Osteocyte (in vitro differentiated cells): ENCODE measurements around the gene CACNG1. TPM values are rescaled to one million over a fixed set of nuclear protein-coding genes. Genes with fewer than 3 reads are reported as not detected.

ENCODE experiments used
- DNase-seq: peaks from one replicate; pipeline ENCODE4 v3.0.0; 2021; ENCODE audit warnings: mixed read lengths; ENCODE audit not compliant: unreplicated experiment; ENCODE audit errors: extremely low spot score
- H3K27ac Mint-ChIP-seq: one replicate; pipeline ENCODE4 v1.8.0; 2021; ENCODE audit warnings: mild to moderate bottlenecking, mixed read lengths; ENCODE audit not compliant: unreplicated experiment
- H3K27me3 Mint-ChIP-seq: one replicate; pipeline ENCODE4 v1.8.0; 2021; ENCODE audit warnings: mixed read lengths; ENCODE audit not compliant: unreplicated experiment
- H3K36me3 Mint-ChIP-seq: one replicate; pipeline ENCODE4 v1.8.0; 2021; ENCODE audit warnings: mixed read lengths; ENCODE audit not compliant: unreplicated experiment
- H3K4me1 Mint-ChIP-seq: one replicate; pipeline ENCODE4 v1.8.0; 2021; ENCODE audit warnings: mixed read lengths; ENCODE audit not compliant: unreplicated experiment
- H3K4me3 Mint-ChIP-seq: one replicate; pipeline ENCODE4 v1.8.0; 2021; ENCODE audit warnings: mild to moderate bottlenecking, moderate library complexity, mixed read lengths; ENCODE audit not compliant: unreplicated experiment
- H3K9me3 Mint-ChIP-seq: one replicate; pipeline ENCODE4 v1.8.0; 2021; ENCODE audit warnings: mixed read lengths; ENCODE audit not compliant: unreplicated experiment
- total RNA-seq: library from RNA; stranded (reverse); gene quantifications from 2 replicates; pipeline ENCODE4 v1.2.1, GENCODE V29; 2021
- TF ChIP-seq, protein P1 (sequence below): fragments of 200-600 bp; sonication (generic); IDR thresholded peaks from 2 replicates; pipeline ENCODE4 v1.5.0; 2021; ENCODE audit warnings: antibody characterized with exemption, mild to moderate bottlenecking, moderate library complexity

The CACNG1 gene
- total RNA-seq, 1 donor from 2014 or later: not detected

DNA sequence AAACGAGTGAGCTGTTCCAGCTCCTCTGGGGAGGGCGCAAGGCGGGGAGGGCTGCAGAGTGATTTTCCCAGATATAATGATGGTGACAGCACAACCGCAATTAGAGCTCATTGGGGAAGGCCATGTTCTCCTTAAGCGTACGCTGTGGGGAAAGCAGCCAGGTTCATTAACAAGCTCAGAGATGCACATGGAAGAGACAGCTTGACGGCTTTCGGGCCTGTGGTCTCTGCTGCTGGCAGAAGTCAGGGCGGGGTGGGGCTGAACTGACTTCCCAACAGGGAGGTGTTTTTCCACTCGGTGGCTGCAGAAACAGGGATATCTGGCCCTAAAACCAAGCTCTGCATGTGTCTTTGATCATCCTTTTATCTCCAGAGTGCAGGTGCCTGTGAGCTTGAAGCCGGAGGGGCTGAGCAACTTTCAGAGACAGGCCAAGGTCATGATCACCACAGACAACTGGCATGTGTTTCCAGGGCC is 24.0 kb upstream of the CACNG1 start:
- Mint-ChIP-seq H3K4me1 (peaks cover 7% of the 10 kb centered on the region), H3K9me3 (no peaks in the 10 kb centered on the region), H3K36me3 (no peaks in the 10 kb centered on the region), H3K27ac (no peak overlapping the region), H3K27me3 (no peaks in the 10 kb centered on the region), H3K4me3 (no peak overlapping the region)
- no peak for DNase-seq
- TF ChIP-seq, protein P1, sequence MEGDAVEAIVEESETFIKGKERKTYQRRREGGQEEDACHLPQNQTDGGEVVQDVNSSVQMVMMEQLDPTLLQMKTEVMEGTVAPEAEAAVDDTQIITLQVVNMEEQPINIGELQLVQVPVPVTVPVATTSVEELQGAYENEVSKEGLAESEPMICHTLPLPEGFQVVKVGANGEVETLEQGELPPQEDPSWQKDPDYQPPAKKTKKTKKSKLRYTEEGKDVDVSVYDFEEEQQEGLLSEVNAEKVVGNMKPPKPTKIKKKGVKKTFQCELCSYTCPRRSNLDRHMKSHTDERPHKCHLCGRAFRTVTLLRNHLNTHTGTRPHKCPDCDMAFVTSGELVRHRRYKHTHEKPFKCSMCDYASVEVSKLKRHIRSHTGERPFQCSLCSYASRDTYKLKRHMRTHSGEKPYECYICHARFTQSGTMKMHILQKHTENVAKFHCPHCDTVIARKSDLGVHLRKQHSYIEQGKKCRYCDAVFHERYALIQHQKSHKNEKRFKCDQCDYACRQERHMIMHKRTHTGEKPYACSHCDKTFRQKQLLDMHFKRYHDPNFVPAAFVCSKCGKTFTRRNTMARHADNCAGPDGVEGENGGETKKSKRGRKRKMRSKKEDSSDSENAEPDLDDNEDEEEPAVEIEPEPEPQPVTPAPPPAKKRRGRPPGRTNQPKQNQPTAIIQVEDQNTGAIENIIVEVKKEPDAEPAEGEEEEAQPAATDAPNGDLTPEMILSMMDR: no peak

DNA sequence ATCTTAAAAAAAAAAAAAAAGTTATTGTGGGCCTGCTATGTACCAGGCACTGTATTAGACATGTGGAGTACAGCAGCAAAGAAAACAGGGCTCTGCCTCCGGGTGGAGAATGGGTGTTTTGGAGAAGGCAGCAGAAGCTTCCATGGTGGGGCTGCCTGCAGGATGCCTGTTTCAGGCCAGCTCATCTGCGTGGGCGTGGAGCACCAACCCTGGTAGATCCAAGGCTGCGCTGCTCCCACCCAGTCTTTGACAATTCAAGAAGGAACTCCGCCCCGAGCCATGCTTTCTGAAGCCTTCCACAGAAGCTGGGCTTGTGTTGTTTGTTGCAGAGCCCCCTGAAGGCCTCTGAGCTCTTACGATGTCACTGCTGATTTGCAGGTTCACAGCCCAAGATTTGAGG is 23.2 kb upstream of the CACNG1 start:
- TF ChIP-seq, protein P1: no peak
- H3K4me3 Mint-ChIP-seq: no peak overlapping the region
- no peaks in the 10 kb centered on the region for H3K27me3 Mint-ChIP-seq
- no peak for DNase-seq
- H3K36me3 Mint-ChIP-seq: no peaks in the 10 kb centered on the region
- peaks cover 7% of the 10 kb centered on the region for H3K4me1 Mint-ChIP-seq
- H3K27ac Mint-ChIP-seq: no peak overlapping the region
- H3K9me3 Mint-ChIP-seq: no peaks in the 10 kb centered on the region

DNA sequence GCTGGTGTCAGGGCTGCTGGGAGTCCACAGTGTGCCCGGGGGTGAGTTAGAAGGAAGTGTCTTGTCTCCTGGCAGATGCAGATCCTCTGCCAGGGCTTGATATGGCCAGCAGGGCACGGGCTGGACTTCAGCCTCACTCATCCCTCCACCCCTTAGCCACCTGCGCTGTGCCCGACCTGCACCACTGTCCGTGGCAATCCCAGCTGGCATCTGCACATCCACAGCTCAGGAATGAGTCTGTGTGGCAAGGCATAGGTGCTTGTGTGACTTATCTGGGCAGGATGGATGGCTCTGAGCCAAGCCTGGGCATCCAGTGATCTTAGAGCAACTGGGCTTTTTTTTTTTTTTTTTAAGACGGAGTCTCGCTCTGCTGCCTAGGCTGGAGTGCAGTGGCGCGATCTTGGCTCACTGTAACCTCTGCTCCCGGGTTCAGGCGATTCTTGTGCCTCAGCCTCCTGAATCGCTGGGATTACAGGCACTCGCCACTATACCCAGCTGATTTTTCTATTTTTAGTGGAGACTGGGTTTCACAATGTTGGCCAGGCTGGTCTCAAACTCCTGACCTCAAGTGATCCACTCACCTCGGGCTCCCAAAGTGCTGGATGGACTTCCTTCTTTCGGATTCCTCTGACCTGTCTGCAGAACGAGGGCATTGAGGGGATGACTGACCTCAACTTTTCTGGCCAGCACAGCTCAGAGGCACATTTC is 22.5 kb upstream of the CACNG1 start:
- no peaks in the 10 kb centered on the region for H3K27me3 Mint-ChIP-seq
- H3K4me1 Mint-ChIP-seq: peaks cover 7% of the 10 kb centered on the region
- H3K36me3 Mint-ChIP-seq: no peaks in the 10 kb centered on the region
- TF ChIP-seq, protein P1: no peak
- no peaks in the 10 kb centered on the region for H3K9me3 Mint-ChIP-seq
- no peak for DNase-seq
- no peak overlapping the region for H3K4me3 Mint-ChIP-seq
- H3K27ac Mint-ChIP-seq: no peak overlapping the region

DNA sequence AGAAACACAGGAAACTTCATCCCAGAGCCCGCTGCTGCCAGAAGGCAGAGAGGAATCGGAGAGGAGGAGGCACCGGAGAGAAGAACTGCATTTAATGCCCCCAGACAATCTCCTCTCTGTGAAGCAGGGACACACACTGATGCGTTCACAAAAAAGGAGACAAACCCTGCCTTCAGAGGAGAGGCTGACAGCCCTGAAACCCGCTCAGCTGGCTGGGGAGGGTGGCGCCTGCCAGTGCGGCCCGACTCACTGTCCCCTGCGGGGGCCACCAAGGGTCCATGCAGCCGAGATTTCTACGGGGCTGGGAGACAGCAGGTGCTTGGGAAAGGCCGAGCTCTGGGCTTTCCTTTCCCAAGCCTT is 21.9 kb upstream of the CACNG1 start:
- TF ChIP-seq, protein P1: no peak
- Mint-ChIP-seq H3K27me3 (no peaks in the 10 kb centered on the region), H3K9me3 (no peaks in the 10 kb centered on the region), H3K4me3 (no peak overlapping the region), H3K4me1 (peaks cover 7% of the 10 kb centered on the region), H3K27ac (no peak overlapping the region), H3K36me3 (no peaks in the 10 kb centered on the region)
- DNase-seq: no peak

DNA sequence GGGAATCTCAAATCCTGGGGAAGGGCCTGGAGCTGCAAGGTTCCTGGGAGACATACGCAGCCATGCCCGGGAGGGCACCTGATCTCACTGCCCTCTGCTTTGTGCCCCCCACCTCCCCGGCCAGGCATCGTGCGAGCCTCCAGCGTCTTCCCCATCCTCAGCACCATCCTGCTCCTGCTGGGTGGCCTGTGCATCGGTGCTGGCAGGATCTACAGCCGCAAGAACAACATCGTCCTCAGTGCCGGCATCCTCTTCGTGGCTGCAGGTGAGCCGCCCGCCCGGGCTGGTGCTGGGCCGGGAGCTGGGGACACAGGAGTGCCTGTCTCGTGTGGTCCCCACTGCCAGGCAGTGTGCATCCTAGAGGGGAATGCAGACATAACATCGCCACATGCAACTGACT is 19.6 kb upstream of the CACNG1 start:
- Mint-ChIP-seq H3K27me3 (no peaks in the 10 kb centered on the region), H3K27ac (no peak overlapping the region), H3K9me3 (no peaks in the 10 kb centered on the region), H3K36me3 (no peaks in the 10 kb centered on the region), H3K4me1 (no peaks in the 10 kb centered on the region), H3K4me3 (no peak overlapping the region)
- DNase-seq: no peak
- TF ChIP-seq, protein P1: no peak
